GM23338 (cell line): Measurements from ENCODE around the gene CNTN5. TPM values are rescaled to one million over a fixed set of nuclear protein-coding genes. Genes with fewer than 3 reads are reported as not detected.

Source experiments
- ATAC-seq: fragments of 200-7000 bp; cut with Tn5 transposase; 3 replicates; pipeline ENCODE4 v1.9.1; 2020
- DNase-seq: peaks from one replicate; pipeline ENCODE4 v3.0.0-alpha.2; 2015; ENCODE audit warnings: low spot score
- H2AFZ ChIP-seq: fragments of 200-600 bp; sonication (generic); 2 replicates; pipeline ENCODE4 v1.8.0; 2016; ENCODE audit warnings: antibody characterized with exemption, mild to moderate bottlenecking, moderate library complexity
- H3F3A ChIP-seq: fragments of 200-600 bp; sonication (generic); replicated peaks from 2 replicates; pipeline ENCODE4 v1.8.0; 2017; ENCODE audit warnings: antibody characterized with exemption, mixed run types, low read depth
- H3K27ac ChIP-seq: fragments of 200-600 bp; sonication (generic); 2 replicates; pipeline ENCODE4 v1.6.1; 2016; ENCODE audit warnings: low read depth
- H3K27me3 ChIP-seq: fragments of 200-600 bp; sonication (generic); 2 replicates; pipeline ENCODE4 v1.8.0; 2016; ENCODE audit warnings: mild to moderate bottlenecking, mixed run types, moderate library complexity; ENCODE audit not compliant: insufficient read depth
- H3K36me3 ChIP-seq: fragments of 200-600 bp; sonication (generic); 2 replicates; pipeline ENCODE4 v1.8.0; 2016; ENCODE audit warnings: mild to moderate bottlenecking; ENCODE audit not compliant: insufficient read depth
- H3K4me1 ChIP-seq: fragments of 200-600 bp; sonication (generic); 2 replicates; pipeline ENCODE4 v1.8.0; 2016; ENCODE audit warnings: mild to moderate bottlenecking, moderate library complexity; ENCODE audit not compliant: insufficient read depth
- H3K4me2 ChIP-seq: fragments of 200-600 bp; sonication (generic); 2 replicates; pipeline ENCODE4 v1.7.1; 2017; ENCODE audit warnings: mixed run types
- H3K4me3 ChIP-seq: fragments of 200-600 bp; sonication (generic); 2 replicates; pipeline ENCODE4 v1.6.1; 2016; ENCODE audit warnings: mixed run types
- H3K79me2 ChIP-seq: fragments of 200-600 bp; sonication (generic); replicated peaks from 2 replicates; pipeline ENCODE4 v1.8.0; 2017; ENCODE audit warnings: mild to moderate bottlenecking; ENCODE audit not compliant: insufficient read depth
- H3K9me2 ChIP-seq: fragments of 200-600 bp; sonication (generic); 2 replicates; pipeline ENCODE4 v1.8.0; 2017; ENCODE audit not compliant: insufficient read depth
- H4K20me1 ChIP-seq: fragments of 200-600 bp; sonication (generic); replicated peaks from 2 replicates; pipeline ENCODE4 v1.8.0; 2017; ENCODE audit warnings: mild to moderate bottlenecking; ENCODE audit not compliant: insufficient read depth
- H3K27ac Mint-ChIP-seq: 2 replicates; pipeline ENCODE4 v1.8.0; 2020; ENCODE audit warnings: inconsistent platforms, mild to moderate bottlenecking, moderate library complexity, mixed read lengths
- H3K27me3 Mint-ChIP-seq: 3 replicates; pipeline ENCODE4 v1.8.0; 2022; ENCODE audit warnings: low read depth, mild to moderate bottlenecking, moderate library complexity, mixed read lengths, inconsistent platforms; ENCODE audit not compliant: insufficient read depth, poor library complexity
- H3K36me3 Mint-ChIP-seq: 3 replicates; pipeline ENCODE4 v1.8.0; 2021; ENCODE audit warnings: low read depth, mild to moderate bottlenecking, inconsistent platforms, moderate library complexity, mixed read lengths
- H3K4me1 Mint-ChIP-seq: 3 replicates; pipeline ENCODE4 v1.8.0; 2020; ENCODE audit warnings: mild to moderate bottlenecking, inconsistent platforms, mixed read lengths
- H3K4me3 Mint-ChIP-seq: 3 replicates; pipeline ENCODE4 v1.8.0; 2021; ENCODE audit warnings: moderate library complexity, mild to moderate bottlenecking, inconsistent platforms, mixed read lengths
- H3K9me3 Mint-ChIP-seq: 3 replicates; pipeline ENCODE4 v1.8.0; 2020; ENCODE audit warnings: moderate library complexity, mild to moderate bottlenecking, inconsistent platforms, mixed read lengths
- CREB1 ChIP-seq: fragments of 250-450 bp; sonication (Bioruptor Pico); IDR thresholded peaks from 2 replicates; pipeline ENCODE4 v1.5.0; 2020; ENCODE audit warnings: low read depth, mild to moderate bottlenecking, moderate library complexity
- ETS1 ChIP-seq: IDR thresholded peaks from 2 replicates; pipeline ENCODE4 v1.6.1; 2016; ENCODE audit warnings: antibody characterized with exemption
- EZH2 ChIP-seq: fragments of 200-600 bp; sonication (generic); IDR thresholded peaks from one replicate; pipeline ENCODE4 v1.8.0; 2017; ENCODE audit warnings: antibody characterized with exemption, mild to moderate bottlenecking, low read depth; ENCODE audit not compliant: unreplicated experiment
- EZH2phosphoT487 ChIP-seq: fragments of 200-600 bp; sonication (generic); IDR thresholded peaks from one replicate; pipeline ENCODE4 v1.8.1; 2018; ENCODE audit warnings: antibody characterized with exemption; ENCODE audit not compliant: unreplicated experiment
- JUNB ChIP-seq: IDR thresholded peaks from one replicate; pipeline ENCODE4 v1.6.1; 2016; ENCODE audit warnings: antibody characterized with exemption; ENCODE audit not compliant: unreplicated experiment
- NANOG ChIP-seq: IDR thresholded peaks from 2 replicates; pipeline ENCODE4 v1.6.1; 2016; ENCODE audit warnings: antibody characterized with exemption, borderline replicate concordance
- POLR2AphosphoS5 ChIP-seq: IDR thresholded peaks from 2 replicates; pipeline ENCODE4 v1.6.1; 2016; ENCODE audit warnings: antibody characterized with exemption, low read depth
- ZNF331 ChIP-seq: fragments of 250-450 bp; sonication (Bioruptor Pico); IDR thresholded peaks from 2 replicates; pipeline ENCODE4 v1.5.0; 2020; ENCODE audit warnings: low read depth, mild to moderate bottlenecking, moderate library complexity
- polyA plus RNA-seq: library from polyadenylated mRNA; unstranded; fragments of >200 nt; fragmentation: Nextera tagmentation; extraction: Ambion mirVana; gene quantifications from 2 replicates; pipeline ENCODE4 v1.2.1, GENCODE V29; 2016
- total RNA-seq: library from RNA; depleted of rRNA; stranded (reverse); fragments of >200 nt; shearing (Covaris generic); gene quantifications from 2 replicates; pipeline ENCODE4 v1.2.3, GENCODE V29; 2014
- TF ChIP-seq, protein P1 (sequence below): fragments of 250-450 bp; sonication (Bioruptor Pico); IDR thresholded peaks from 2 replicates; pipeline ENCODE4 v1.5.0; 2020; ENCODE audit warnings: mild to moderate bottlenecking, moderate library complexity

The CNTN5 gene
- total and polyA plus RNA-seq, 2 experiments from 2014 or later, result not detected

GRCh38 chr11:100315946-100316345 lies 1295.2 kb downstream of the CNTN5 start (continued):
- TF ChIP-seq CREB1 (no peak), ETS1 (no peak), JUNB (no peak)

GRCh38 chr11:100316952-100317351 lies 1296.2 kb downstream of the CNTN5 start:
- Histone ChIP-seq H3K36me3 (no peaks in the 10 kb centered on the region), H2AFZ (peak overlapping the region; percentile 78; the same call in 1 of the 2 replicates), H3K4me1 (0 out of 2 replicates have a peak, but pooled peaks cover 9% of the 10 kb centered on the region), H3K27ac (no peak overlapping the region), H4K20me1 (no peaks in the 10 kb centered on the region), H3K27me3 (no peaks in the 10 kb centered on the region), H3K79me2 (no peaks in the 10 kb centered on the region), H3K4me2 (no peak overlapping the region), H3K9me2 (no peaks in the 10 kb centered on the region), H3K4me3 (no peak overlapping the region), H3F3A (no peaks in the 10 kb centered on the region)
- Mint-ChIP-seq H3K4me1 (peaks cover 9% of the 10 kb centered on the region), H3K4me3 (no peak overlapping the region), H3K27me3 (no peaks in the 10 kb centered on the region), H3K36me3 (no peaks in the 10 kb centered on the region), H3K9me3 (no peaks in the 10 kb centered on the region), H3K27ac (no peak overlapping the region)
- no peak for DNase-seq
- no peak for ATAC-seq
- TF ChIP-seq ETS1, result no peak
- TF ChIP-seq EZH2, result no peak

GRCh38 chr11:100319691-100320090 lies 1298.9 kb downstream of the CNTN5 start:
- no peaks in the 10 kb centered on the region for H3F3A ChIP-seq
- H4K20me1 ChIP-seq, result no peaks in the 10 kb centered on the region
- no peaks in the 10 kb centered on the region for H3K79me2 ChIP-seq
- Mint-ChIP-seq H3K27ac (no peak overlapping the region), H3K4me3 (no peak overlapping the region), H3K4me1 (no peaks in the 10 kb centered on the region), H3K27me3 (no peaks in the 10 kb centered on the region), H3K36me3 (no peaks in the 10 kb centered on the region), H3K9me3 (no peaks in the 10 kb centered on the region)
- no peaks in the 10 kb centered on the region for H3K36me3 ChIP-seq
- H3K27me3 ChIP-seq, result no peaks in the 10 kb centered on the region
- no peak overlapping the region for H3K27ac ChIP-seq
- H3K4me2 ChIP-seq, result no peak overlapping the region
- DNase-seq, result no peak
- no peak overlapping the region for H3K4me3 ChIP-seq
- H3K4me1 ChIP-seq, result no peaks in the 10 kb centered on the region
- no peak overlapping the region for H2AFZ ChIP-seq
- H3K9me2 ChIP-seq, result no peaks in the 10 kb centered on the region
- no peak for ATAC-seq
- TF ChIP-seq ETS1 (no peak), EZH2 (no peak), EZH2phosphoT487 (no peak), ZNF331 (CRISPR knock-in tag) (no peak), JUNB (no peak), NANOG (no peak), POLR2AphosphoS5 (no peak)
- TF ChIP-seq, protein P1, sequence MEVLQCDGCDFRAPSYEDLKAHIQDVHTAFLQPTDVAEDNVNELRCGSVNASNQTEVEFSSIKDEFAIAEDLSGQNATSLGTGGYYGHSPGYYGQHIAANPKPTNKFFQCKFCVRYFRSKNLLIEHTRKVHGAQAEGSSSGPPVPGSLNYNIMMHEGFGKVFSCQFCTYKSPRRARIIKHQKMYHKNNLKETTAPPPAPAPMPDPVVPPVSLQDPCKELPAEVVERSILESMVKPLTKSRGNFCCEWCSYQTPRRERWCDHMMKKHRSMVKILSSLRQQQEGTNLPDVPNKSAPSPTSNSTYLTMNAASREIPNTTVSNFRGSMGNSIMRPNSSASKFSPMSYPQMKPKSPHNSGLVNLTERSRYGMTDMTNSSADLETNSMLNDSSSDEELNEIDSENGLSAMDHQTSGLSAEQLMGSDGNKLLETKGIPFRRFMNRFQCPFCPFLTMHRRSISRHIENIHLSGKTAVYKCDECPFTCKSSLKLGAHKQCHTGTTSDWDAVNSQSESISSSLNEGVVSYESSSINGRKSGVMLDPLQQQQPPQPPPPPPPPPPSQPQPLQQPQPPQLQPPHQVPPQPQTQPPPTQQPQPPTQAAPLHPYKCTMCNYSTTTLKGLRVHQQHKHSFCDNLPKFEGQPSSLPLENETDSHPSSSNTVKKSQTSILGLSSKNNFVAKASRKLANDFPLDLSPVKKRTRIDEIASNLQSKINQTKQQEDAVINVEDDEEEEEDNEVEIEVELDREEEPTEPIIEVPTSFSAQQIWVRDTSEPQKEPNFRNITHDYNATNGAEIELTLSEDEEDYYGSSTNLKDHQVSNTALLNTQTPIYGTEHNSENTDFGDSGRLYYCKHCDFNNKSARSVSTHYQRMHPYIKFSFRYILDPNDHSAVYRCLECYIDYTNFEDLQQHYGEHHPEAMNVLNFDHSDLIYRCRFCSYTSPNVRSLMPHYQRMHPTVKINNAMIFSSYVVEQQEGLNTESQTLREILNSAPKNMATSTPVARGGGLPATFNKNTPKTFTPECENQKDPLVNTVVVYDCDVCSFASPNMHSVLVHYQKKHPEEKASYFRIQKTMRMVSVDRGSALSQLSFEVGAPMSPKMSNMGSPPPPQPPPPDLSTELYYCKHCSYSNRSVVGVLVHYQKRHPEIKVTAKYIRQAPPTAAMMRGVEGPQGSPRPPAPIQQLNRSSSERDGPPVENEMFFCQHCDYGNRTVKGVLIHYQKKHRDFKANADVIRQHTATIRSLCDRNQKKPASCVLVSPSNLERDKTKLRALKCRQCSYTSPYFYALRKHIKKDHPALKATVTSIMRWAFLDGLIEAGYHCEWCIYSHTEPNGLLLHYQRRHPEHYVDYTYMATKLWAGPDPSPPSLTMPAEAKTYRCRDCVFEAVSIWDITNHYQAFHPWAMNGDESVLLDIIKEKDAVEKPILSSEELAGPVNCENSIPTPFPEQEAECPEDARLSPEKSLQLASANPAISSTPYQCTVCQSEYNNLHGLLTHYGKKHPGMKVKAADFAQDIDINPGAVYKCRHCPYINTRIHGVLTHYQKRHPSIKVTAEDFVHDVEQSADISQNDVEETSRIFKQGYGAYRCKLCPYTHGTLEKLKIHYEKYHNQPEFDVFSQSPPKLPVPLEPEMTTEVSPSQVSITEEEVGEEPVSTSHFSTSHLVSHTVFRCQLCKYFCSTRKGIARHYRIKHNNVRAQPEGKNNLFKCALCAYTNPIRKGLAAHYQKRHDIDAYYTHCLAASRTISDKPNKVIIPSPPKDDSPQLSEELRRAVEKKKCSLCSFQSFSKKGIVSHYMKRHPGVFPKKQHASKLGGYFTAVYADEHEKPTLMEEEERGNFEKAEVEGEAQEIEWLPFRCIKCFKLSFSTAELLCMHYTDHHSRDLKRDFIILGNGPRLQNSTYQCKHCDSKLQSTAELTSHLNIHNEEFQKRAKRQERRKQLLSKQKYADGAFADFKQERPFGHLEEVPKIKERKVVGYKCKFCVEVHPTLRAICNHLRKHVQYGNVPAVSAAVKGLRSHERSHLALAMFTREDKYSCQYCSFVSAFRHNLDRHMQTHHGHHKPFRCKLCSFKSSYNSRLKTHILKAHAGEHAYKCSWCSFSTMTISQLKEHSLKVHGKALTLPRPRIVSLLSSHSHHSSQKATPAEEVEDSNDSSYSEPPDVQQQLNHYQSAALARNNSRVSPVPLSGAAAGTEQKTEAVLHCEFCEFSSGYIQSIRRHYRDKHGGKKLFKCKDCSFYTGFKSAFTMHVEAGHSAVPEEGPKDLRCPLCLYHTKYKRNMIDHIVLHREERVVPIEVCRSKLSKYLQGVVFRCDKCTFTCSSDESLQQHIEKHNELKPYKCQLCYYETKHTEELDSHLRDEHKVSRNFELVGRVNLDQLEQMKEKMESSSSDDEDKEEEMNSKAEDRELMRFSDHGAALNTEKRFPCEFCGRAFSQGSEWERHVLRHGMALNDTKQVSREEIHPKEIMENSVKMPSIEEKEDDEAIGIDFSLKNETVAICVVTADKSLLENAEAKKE (CRISPR knock-in tag), result no peak
